Renal cortex interstitium (tissue), 11 donors: Measurements from ENCODE around the gene CDO1. TPM values are rescaled to one million over a fixed set of nuclear protein-coding genes. Genes with fewer than 3 reads are reported as not detected.
"Not testable (repeated sequence)": the region's sequence is repeated elsewhere in the genome, so short reads cannot be mapped to it uniquely, and the experiment has no call there.

Source experiments
- DNase-seq, 11 donors: peaks; one replicate each; pipeline ENCODE4 v3.0.0-alpha.2; 2013; ENCODE audit warnings: low read depth in 9 of 11, low spot score in 4 of 11; ENCODE audit errors: extremely low read depth in 1 of 11
- polyA plus RNA-seq, 3 donors: library from polyadenylated mRNA; unstranded; fragments of 120-200 nt; gene quantifications; one replicate each; pipeline ENCODE4 v1.2.1, GENCODE V29; 2013; ENCODE audit not compliant: insufficient read length in 3 of 3

CDO1 gene
- polyA plus RNA-seq, 3 donors = 23.7 to 32.2 (median 27.5) TPM

- DNase-seq = peak; percentile 87 to 98 (median 93)
Measured at GRCh38 chr5:115841382-115842088, 25.1 kb upstream of the CDO1 start, which contains the start of the genes AP3S1 and ATG12. Gene AP3S1 (plus strand): TSS chr5:115841935. CDS start chr5:115842038, 103 bp downstream. Gene ATG12 (minus strand): TSS chr5:115841565. CDS start chr5:115841552, 13 bp downstream.

GRCh38 chr5:115840873-115841272 lies 24.4 kb upstream of the CDO1 start:
- DNase-seq = no peak

- peak in 2 of 11 donors; percentile 32 to 41 for DNase-seq
Measured at GRCh38 chr5:115838885-115839518, 22.5 kb upstream of the CDO1 start.

GRCh38 chr5:115835481-115835880 lies 19.0 kb upstream of the CDO1 start:
- no peak for DNase-seq

- peak in 1 of 11 donors; percentile 32 for DNase-seq
Measured at GRCh38 chr5:115831163-115831768, 14.8 kb upstream of the CDO1 start.

- no peak for DNase-seq
Measured at GRCh38 chr5:115829913-115830312, 13.5 kb upstream of the CDO1 start.

GRCh38 chr5:115825948-115826347 lies 9.5 kb upstream of the CDO1 start:
- no peak for DNase-seq

- not testable (repeated sequence) for DNase-seq
Measured at GRCh38 chr5:115824983-115825382, 8.5 kb upstream of the CDO1 start.

GRCh38 chr5:115820846-115821245 lies 4.4 kb upstream of the CDO1 start:
- DNase-seq = no peak

- DNase-seq = no peak
Measured at GRCh38 chr5:115818821-115819220, 2.4 kb upstream of the CDO1 start.

- DNase-seq = no peak
Measured at GRCh38 chr5:115817386-115817785, 927 bp upstream of the CDO1 start.

GRCh38 chr5:115815693-115816225 lies 700 bp downstream of the CDO1 start:
- peak in 4 of 11 donors; percentile 10 to 33 (median 20) for DNase-seq

- peak in 3 of 11 donors; percentile 23 to 35 (median 32) for DNase-seq
Measured at GRCh38 chr5:115815006-115815692, 1.3 kb downstream of the CDO1 start.

GRCh38 chr5:115813719-115814118 lies 2.7 kb downstream of the CDO1 start:
- DNase-seq = no peak

GRCh38 chr5:115812372-115812771 lies 4.1 kb downstream of the CDO1 start:
- no peak for DNase-seq

- no peak for DNase-seq
Measured at GRCh38 chr5:115811406-115811805, 5.1 kb downstream of the CDO1 start.

- no peak for DNase-seq
Measured at GRCh38 chr5:115810761-115811160, 5.7 kb downstream of the CDO1 start.

GRCh38 chr5:115809946-115810345 lies 6.5 kb downstream of the CDO1 start:
- DNase-seq = no peak

- DNase-seq = not testable (repeated sequence)
Measured at GRCh38 chr5:115808066-115808465, 8.4 kb downstream of the CDO1 start.
